ENCODE results near the gene EXD3. TPM values are rescaled to one million over a fixed set of nuclear protein-coding genes. Genes with fewer than 3 reads are reported as not detected.

EXD3 gene
- total RNA-seq, 4 donors from 2014 or later: 8.3 to 22.3 (median 14.2) TPM

- no peaks in the 10 kb centered on the region for H3K36me3 ChIP-seq
- peaks cover 0 to 79% (median 13%) of the 10 kb centered on the region in 4 donors for H3K27me3 ChIP-seq
- H3K4me1 ChIP-seq: peaks cover 7 to 23% (median 16%) of the 10 kb centered on the region in 4 donors
- intact Hi-C loops (cut with DNase I): no loop called here
- TF ChIP-seq POLR2AphosphoS5 (IDR thresholded peaks at IDR 0.05) (no peak), CTCF (IDR thresholded peaks at IDR 0.05) (no peak), POLR2A (IDR thresholded peaks at IDR 0.05; ENCODE audit: low read depth) (no peak), EP300 (IDR thresholded peaks at IDR 0.05) (no peak)
- peak within 1 kb of the TSS; percentile 43 to 55 (median 46) for H3K4me3 ChIP-seq
- no peak for DNase-seq (ENCODE audit: extremely low spot score)
- no CpG with 5 or more reads among the region's 62 CpGs for WGBS
- no peaks in the 10 kb centered on the region for H3K9me3 ChIP-seq
- no peak within 1 kb of the TSS for H3K27ac ChIP-seq (replicated peaks in 1 of 4)
These were observed 18.4 kb upstream of the EXD3 start, which contains the start of gene ENTPD8 for GRCh38 chr9:137441289-137441934. ENTPD8 (minus strand) TSS chr9:137441357; CDS start chr9:137438285, 3,072 bp downstream.

GRCh38 chr9:137439158-137439714, 16.3 kb upstream of the EXD3 start:
- DNase-seq (ENCODE audit: extremely low spot score): no peak

DNA sequence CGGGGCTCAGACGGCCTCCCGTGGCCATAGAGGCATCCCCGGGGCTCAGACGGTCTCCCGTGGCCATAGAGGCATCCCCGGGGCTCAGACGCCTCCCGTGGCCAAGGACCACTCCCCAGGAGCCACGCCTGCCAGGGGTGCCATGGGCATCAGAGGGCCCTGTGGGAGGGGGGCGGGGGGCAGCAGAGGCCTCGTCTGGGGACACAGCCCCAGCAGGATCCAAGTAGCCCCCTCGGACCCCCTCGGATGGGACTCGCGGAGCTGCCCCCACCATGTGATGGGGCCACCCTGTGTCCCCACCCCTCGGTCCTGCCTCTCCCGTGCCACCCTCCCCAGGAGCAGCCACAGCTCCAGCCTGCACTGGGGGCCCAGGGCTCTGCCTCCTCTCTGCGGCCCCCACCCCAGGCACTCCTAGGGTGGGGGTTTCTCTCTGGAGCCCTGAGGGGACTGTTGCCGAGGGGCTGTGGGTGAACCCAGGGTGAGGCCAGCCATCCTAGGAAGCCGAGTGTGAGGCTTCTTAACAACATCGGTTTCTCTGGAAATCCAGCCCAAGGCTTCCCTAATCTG, 15.7 kb upstream of the EXD3 start:
- DNase-seq (ENCODE audit: extremely low spot score): no peak
- WGBS: 62% methylated on average over 4 of the region's 22 CpGs
- H3K27me3 ChIP-seq: peaks cover 0 to 81% (median 13%) of the 10 kb centered on the region in 4 donors

More at GRCh38 chr9:137439158-137439714, 16.3 kb upstream of the EXD3 start:
- intact Hi-C loops (cut with DNase I): no loop called here
- no peaks in the 10 kb centered on the region for H3K9me3 ChIP-seq
- TF ChIP-seq EP300 (IDR thresholded peaks at IDR 0.05) (no peak), POLR2AphosphoS5 (IDR thresholded peaks at IDR 0.05) (no peak), CTCF (IDR thresholded peaks at IDR 0.05) (no peak), POLR2A (IDR thresholded peaks at IDR 0.05; ENCODE audit: low read depth) (no peak)
- H3K27me3 ChIP-seq: peaks cover 0 to 84% (median 13%) of the 10 kb centered on the region in 4 donors
- 83% methylated on average over 4 of the region's 18 CpGs for WGBS
- H3K4me3 ChIP-seq: no peak overlapping the region
- H3K36me3 ChIP-seq: no peaks in the 10 kb centered on the region
- H3K4me1 ChIP-seq: peaks cover 7 to 20% (median 19%) of the 10 kb centered on the region in 4 donors
- H3K27ac ChIP-seq (replicated peaks in 1 of 4): no peak overlapping the region

More for the DNA sequence above, 15.7 kb upstream of the EXD3 start:
- TF ChIP-seq POLR2A (IDR thresholded peaks at IDR 0.05; ENCODE audit: low read depth) (no peak), POLR2AphosphoS5 (IDR thresholded peaks at IDR 0.05) (no peak), CTCF (IDR thresholded peaks at IDR 0.05) (no peak), EP300 (IDR thresholded peaks at IDR 0.05) (no peak)
- no peak overlapping the region for H3K27ac ChIP-seq (replicated peaks in 1 of 4)
- intact Hi-C loops (cut with DNase I): no loop called here
- H3K4me1 ChIP-seq: peaks cover 7 to 20% (median 19%) of the 10 kb centered on the region in 4 donors
- H3K36me3 ChIP-seq: no peaks in the 10 kb centered on the region
- no peak overlapping the region for H3K4me3 ChIP-seq
- no peaks in the 10 kb centered on the region for H3K9me3 ChIP-seq

All from esophagus muscularis mucosa (tissue), 4 donors.